Measurements from ENCODE around the gene PCDH17. TPM values are rescaled to one million over a fixed set of nuclear protein-coding genes. Genes with fewer than 3 reads are reported as not detected.

Gene PCDH17
- total and polyA plus RNA-seq, 10 donors = 2.7 to 240 (median 178) TPM

DNA sequence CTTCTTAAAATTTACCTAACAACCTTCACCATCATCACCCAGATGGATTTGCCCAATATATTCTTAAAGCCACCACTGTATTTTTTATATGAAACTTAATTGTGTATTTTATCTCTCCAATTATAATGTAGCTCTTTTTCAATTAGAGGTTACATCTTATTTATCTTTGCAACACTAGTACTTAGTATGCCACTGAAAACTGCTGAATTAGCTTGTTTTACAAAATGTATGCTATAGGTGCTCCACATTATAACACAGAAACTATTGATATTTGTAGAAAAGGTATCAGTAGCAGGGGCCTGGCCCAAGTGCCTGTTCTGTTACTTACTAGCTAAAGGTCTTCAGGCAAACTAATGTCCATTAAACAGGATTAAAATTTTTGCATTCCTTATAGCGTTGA lies 35.8 kb upstream of the PCDH17 start:
- no peaks in the 10 kb centered on the region for H3K4me1 ChIP-seq
- TF ChIP-seq, protein P1, sequence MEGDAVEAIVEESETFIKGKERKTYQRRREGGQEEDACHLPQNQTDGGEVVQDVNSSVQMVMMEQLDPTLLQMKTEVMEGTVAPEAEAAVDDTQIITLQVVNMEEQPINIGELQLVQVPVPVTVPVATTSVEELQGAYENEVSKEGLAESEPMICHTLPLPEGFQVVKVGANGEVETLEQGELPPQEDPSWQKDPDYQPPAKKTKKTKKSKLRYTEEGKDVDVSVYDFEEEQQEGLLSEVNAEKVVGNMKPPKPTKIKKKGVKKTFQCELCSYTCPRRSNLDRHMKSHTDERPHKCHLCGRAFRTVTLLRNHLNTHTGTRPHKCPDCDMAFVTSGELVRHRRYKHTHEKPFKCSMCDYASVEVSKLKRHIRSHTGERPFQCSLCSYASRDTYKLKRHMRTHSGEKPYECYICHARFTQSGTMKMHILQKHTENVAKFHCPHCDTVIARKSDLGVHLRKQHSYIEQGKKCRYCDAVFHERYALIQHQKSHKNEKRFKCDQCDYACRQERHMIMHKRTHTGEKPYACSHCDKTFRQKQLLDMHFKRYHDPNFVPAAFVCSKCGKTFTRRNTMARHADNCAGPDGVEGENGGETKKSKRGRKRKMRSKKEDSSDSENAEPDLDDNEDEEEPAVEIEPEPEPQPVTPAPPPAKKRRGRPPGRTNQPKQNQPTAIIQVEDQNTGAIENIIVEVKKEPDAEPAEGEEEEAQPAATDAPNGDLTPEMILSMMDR (IDR thresholded peaks at IDR 0.05 in 8 of 11, conservative IDR thresholded peaks at IDR 0.05 in 3 of 11) = no peak
- no peak for TF ChIP-seq POLR2AphosphoS5 (IDR thresholded peaks at IDR 0.05)
- TF ChIP-seq POLR2A (IDR thresholded peaks at IDR 0.05) = no peak
- intact Hi-C loops (cut with DNase I; ENCODE audit: low total_unique reads) = no loop called here
- WGBS, 5 donors = 56 to 87% (median 71%) methylated on average over 1 of the region's 1 CpG
- peaks cover 0 to 4% (median 0%) of the 10 kb centered on the region in 8 donors for H3K9me3 ChIP-seq
- H3K36me3 ChIP-seq = no peaks in the 10 kb centered on the region
- DNase-seq = no peak
- no peak overlapping the region for H3K4me3 ChIP-seq
- no peak overlapping the region for H3K27ac ChIP-seq
- no peaks in the 10 kb centered on the region for H3K27me3 ChIP-seq (replicated peaks in 1 of 7)

DNA sequence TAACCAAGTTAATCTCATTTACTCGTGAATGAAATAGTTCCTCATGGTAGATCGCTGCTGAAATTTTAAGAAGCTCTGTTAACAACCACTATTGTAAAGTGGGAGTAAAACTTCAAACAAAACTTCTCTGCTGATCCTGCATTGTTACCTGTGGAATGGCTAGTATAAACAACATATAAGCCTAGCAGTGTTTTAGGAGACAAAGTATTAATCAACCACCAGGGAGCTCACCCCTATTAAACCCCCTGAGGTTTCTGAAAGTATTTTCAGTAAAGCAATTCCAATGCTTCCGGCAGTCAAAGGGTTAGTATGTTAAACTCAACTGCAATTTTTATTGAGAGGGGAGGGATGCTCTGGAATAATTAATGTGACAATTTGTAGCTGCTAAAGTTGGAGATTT lies 30.0 kb upstream of the PCDH17 start:
- DNase-seq = no peak
- Histone ChIP-seq H3K27me3 (replicated peaks in 1 of 7) (no peaks in the 10 kb centered on the region), H3K36me3 (no peaks in the 10 kb centered on the region), H3K4me3 (no peak overlapping the region), H3K27ac (no peak overlapping the region), H3K9me3 (peaks cover 0 to 4% (median 0%) of the 10 kb centered on the region in 8 donors), H3K4me1 (no peaks in the 10 kb centered on the region)
- no peak for TF ChIP-seq POLR2A (IDR thresholded peaks at IDR 0.05)
- no peak for TF ChIP-seq POLR2AphosphoS5 (IDR thresholded peaks at IDR 0.05)
- TF ChIP-seq, protein P1 (IDR thresholded peaks at IDR 0.05 in 8 of 11, conservative IDR thresholded peaks at IDR 0.05 in 3 of 11) = no peak
- WGBS, 5 donors = 41 to 57% (median 50%) methylated on average over 3 of the region's 3 CpGs
- intact Hi-C loops (cut with DNase I; ENCODE audit: low total_unique reads) = no loop called here

DNA sequence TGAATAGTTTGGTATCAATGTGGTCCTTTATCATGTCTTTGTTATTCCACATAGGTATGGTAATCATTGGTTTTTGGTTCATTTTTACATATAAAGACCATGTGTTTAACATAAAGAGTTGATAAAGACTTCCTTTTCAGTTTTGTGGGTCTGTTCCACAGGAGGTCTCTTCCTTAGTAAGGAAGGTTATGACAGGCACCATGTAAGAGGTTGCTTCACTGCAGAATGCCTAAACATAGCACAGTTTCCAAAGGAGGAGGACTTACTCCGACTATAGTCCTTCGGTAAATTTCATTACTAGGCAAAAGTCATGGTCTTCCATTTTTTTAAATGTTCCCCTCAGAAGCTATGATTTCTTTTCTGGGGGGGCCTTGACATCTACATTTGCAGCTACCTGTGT lies 27.1 kb upstream of the PCDH17 start:
- TF ChIP-seq, protein P1 (IDR thresholded peaks at IDR 0.05 in 8 of 11, conservative IDR thresholded peaks at IDR 0.05 in 3 of 11) = no peak
- TF ChIP-seq POLR2A (IDR thresholded peaks at IDR 0.05) = no peak
- no peak overlapping the region for H3K4me3 ChIP-seq
- intact Hi-C loops (cut with DNase I; ENCODE audit: low total_unique reads) = no loop called here
- no peak overlapping the region for H3K27ac ChIP-seq
- WGBS, 5 donors = 67 to 83% (median 77%) methylated on average over 2 of the region's 2 CpGs
- no peaks in the 10 kb centered on the region for H3K9me3 ChIP-seq
- H3K4me1 ChIP-seq = no peaks in the 10 kb centered on the region
- DNase-seq = no peak
- H3K27me3 ChIP-seq (replicated peaks in 1 of 7) = no peaks in the 10 kb centered on the region
- H3K36me3 ChIP-seq = no peaks in the 10 kb centered on the region

DNA sequence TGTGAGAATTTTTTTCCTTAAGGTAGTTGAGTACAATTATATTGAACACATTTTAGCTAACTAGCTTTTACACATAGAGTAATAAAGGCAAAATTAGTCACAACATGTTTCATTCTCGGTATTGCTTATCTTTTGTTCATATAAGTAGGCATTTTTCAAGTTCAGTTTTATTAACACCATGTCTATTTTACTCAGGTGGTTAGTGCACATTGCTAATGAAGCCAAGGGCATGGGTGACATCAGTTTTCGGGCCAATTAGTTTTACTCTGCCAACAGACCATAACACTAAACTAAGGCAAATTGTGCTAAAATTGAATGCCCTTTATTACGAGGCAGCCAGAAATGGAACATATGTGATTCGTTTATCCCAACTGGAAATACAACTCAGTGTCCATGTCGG lies 19.6 kb upstream of the PCDH17 start:
- TF ChIP-seq POLR2A (IDR thresholded peaks at IDR 0.05) (no peak), POLR2AphosphoS5 (IDR thresholded peaks at IDR 0.05) (no peak)
- TF ChIP-seq, protein P1 (IDR thresholded peaks at IDR 0.05 in 8 of 11, conservative IDR thresholded peaks at IDR 0.05 in 3 of 11) = no peak
- Histone ChIP-seq H3K36me3 (no peaks in the 10 kb centered on the region), H3K4me3 (no peak overlapping the region), H3K27me3 (replicated peaks in 1 of 7) (no peaks in the 10 kb centered on the region), H3K27ac (no peak overlapping the region), H3K9me3 (no peaks in the 10 kb centered on the region), H3K4me1 (no peaks in the 10 kb centered on the region)
- intact Hi-C loops (cut with DNase I; ENCODE audit: low total_unique reads) = no loop called here
- 82 to 90% (median 84%) methylated on average over 5 of the region's 5 CpGs for WGBS, 5 donors
- DNase-seq = no peak

All from spleen (tissue), 11 donors.